Stimulated activated CD4-positive, alpha-beta T cell treated with anti-CD3 and anti-CD28 coated beads, Interleukin-2, amount 100 ng/mL, for 24 hours (primary cell): ENCODE measurements around the gene IRF8.
"Not testable (repeated sequence)": the region's sequence is repeated elsewhere in the genome, so short reads cannot be mapped to it uniquely, and the experiment has no call there.

Experiments used
- DNase-seq, 2 donors: peaks; one replicate each; pipeline ENCODE4 v3.0.0-alpha.2; 2020

The IRF8 gene

GRCh38 chr16:85940214-85940613, 41.3 kb downstream of the IRF8 start:
- DNase-seq = no peak

- no peak for DNase-seq
These were observed 43.1 kb downstream of the IRF8 start for GRCh38 chr16:85941863-85942644.

DNA sequence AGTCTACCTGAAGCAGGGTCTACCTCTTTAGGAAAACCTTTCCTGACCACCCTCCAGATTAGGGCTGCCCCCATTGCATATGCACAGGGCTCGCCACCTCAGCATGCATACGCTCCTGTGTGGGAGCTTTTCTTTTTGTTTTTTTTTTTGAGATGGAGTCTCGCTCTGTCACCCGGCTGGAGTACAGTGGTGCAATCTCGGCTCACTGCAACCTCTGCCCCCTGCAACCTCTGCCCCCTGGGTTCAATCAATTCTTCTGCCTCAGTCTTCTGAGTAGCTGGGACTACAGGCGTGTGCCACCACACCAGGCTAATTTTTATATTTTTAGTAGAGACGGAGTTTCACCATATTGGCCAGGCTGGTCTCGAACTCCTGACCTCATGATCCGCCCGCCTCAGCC, 43.7 kb downstream of the IRF8 start:
- DNase-seq = not testable (repeated sequence)

GRCh38 chr16:85943711-85944110, 44.7 kb downstream of the IRF8 start:
- no peak for DNase-seq

- no peak for DNase-seq
These were observed 45.8 kb downstream of the IRF8 start for GRCh38 chr16:85944572-85945423.

DNA sequence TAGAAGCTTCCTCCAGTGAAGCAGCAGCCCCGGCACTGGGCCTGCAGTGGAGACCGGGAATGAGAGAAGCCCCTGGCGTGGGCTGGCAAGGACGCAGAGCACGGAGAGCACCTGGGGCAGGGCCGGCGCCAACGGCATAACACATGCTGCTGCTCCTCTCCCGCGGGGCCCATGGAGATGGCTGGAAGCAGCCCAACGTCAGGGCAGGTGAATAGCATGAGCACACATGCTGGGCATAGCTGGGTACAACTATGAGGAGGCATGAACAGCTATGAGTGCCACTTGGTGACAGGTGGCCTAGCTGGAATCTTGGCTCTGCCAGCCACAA, 46.4 kb downstream of the IRF8 start:
- no peak for DNase-seq

DNA sequence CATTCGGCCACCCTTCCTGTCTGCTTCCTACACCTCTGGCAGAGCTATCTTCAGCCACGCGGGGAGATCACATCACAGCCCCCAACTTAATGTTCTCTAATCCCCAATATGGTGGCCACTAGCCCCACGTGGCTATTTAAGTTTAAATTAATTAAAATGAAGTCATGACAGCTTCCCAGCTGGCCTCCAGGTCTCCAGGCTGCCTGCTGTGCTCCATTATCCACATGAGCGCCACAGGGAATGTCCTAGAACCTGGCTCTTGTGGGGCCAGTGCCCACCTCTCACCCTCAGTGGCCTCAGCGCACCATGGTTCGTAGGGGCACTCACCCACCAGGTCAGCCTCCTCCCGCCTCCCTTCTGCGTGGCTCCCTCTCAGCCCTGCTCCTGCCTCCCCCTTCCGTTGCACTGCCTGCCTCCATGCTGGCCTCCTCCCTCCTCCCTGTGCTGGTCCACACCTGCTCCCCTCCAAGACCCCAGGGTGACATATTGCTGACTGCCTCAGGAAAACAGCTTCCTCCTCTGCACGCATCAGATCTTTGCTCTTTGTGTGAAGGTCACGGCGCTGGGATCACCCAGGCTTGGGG, 47.7 kb downstream of the IRF8 start:
- DNase-seq = no peak

GRCh38 chr16:85947230-85948137, 48.5 kb downstream of the IRF8 start:
- peak; percentile 57 to 65 for DNase-seq

GRCh38 chr16:85948138-85948509, 49.2 kb downstream of the IRF8 start:
- DNase-seq = no peak

DNA sequence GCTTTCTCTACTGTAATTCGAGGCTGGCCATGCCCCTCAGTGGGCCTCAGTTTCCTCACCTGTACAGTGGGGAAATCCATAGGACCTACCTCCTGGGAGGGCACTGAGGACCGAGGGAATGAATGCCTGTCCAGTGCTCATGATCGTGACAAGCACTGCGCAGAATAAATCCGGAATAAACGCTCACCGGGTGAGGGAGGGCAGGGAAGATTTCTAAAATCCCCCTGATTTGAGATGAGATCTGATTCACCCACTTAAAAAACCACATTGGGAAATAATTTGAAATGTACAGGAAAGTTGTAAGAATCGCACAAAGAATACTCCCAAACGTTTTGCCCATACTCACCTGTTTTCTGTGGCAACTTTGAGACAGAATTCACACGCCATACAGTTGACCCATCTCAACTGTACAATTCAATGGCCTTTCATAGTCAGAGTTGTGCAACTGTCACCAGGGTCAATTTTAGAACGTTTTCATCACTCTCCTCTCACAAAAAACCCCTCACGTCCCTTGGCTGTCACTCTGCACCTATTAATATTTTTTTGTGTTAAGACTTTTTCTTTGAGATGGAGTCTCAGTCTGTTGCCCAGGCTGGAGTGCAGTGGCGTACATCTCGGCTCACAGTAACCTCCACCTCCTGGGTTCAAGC, 49.8 kb downstream of the IRF8 start:
- no peak for DNase-seq

DNA sequence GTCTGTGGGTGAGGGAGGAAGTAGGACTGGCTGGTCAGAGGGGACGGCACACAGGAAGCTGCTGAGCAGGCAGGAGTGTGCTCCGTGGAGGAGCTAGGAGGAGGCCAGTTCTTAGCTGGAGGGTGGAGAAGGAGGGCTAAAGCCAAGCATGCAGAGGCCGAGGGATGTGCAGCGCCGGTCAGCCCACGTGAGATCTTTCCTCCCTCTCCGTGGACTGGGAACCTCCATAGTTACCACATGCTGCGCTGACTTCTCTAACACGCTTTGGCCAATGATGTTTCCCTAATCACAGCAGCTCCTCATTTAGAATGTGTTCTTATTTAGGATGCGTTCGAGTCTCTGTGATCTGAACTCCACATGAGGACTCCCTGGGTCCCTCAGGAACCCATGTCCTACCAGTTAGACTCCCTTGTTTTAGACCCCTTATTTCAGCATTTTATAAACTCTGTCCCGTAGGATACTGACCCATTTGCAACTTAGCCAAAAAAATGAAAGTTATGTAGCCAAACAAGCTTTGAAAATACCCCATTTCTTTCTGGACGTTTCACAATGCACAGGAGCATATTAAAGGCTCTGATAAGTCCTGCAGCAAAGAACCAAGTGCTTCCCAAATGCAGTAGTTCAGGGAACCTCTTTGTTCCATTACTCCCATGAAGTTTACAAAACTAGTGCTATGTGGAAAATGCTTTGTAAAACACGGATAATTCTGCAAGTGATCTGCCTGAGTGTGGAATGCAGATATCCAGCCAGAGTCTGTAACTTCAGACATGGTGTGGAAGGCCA, 51.4 kb downstream of the IRF8 start:
- no peak for DNase-seq

- DNase-seq = no peak
These were observed 53.2 kb downstream of the IRF8 start for GRCh38 chr16:85952197-85952596.

GRCh38 chr16:85952811-85953210, 53.8 kb downstream of the IRF8 start:
- no peak for DNase-seq

GRCh38 chr16:85954927-85955519, 56.1 kb downstream of the IRF8 start:
- DNase-seq = no peak

DNA sequence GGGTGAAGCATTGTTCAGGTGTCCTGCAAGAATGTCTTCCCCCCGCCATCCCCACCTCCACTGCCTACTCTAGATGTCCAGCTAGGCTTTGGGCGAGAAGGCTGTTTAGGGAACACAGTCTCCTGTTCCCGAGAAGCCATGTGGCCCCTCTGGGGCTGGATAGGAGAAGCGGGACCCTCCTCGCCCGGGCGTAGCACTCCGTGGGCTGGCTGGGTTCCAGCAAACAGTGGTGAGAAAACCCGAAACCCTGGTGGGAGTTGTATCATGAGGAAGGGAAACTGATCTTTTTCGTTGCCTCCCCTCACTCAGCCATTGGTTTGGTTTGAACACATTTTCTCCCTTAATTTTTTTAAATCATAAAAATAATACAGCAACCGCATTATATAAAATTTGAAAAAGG, 56.6 kb downstream of the IRF8 start:
- peak; percentile 41 to 59 for DNase-seq

GRCh38 chr16:85956426-85956825, 57.5 kb downstream of the IRF8 start:
- no peak for DNase-seq

- no peak for DNase-seq
These were observed 59.8 kb downstream of the IRF8 start for GRCh38 chr16:85958731-85959130.

DNA sequence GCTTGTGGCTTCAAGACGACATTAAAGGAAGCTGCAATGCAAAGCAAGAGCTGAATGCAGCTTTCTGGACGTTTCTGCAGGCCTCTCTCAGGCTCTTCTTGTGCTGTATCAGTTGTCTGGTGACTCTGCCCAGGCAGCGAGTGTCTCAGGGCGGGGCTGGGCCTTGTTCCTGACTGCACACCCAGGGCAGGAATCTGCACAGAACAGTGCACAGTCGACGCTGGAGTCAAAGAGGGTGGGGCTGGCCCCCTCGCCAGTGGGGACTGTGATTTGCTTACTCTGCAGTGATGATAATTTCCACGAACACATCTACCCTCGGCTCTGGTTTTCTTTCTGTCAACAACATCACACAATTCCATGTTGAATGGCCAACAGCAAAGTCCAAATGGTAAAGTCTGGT, 60.7 kb downstream of the IRF8 start:
- no peak for DNase-seq

- DNase-seq = no peak
These were observed 61.6 kb downstream of the IRF8 start for GRCh38 chr16:85960486-85961046.

DNA sequence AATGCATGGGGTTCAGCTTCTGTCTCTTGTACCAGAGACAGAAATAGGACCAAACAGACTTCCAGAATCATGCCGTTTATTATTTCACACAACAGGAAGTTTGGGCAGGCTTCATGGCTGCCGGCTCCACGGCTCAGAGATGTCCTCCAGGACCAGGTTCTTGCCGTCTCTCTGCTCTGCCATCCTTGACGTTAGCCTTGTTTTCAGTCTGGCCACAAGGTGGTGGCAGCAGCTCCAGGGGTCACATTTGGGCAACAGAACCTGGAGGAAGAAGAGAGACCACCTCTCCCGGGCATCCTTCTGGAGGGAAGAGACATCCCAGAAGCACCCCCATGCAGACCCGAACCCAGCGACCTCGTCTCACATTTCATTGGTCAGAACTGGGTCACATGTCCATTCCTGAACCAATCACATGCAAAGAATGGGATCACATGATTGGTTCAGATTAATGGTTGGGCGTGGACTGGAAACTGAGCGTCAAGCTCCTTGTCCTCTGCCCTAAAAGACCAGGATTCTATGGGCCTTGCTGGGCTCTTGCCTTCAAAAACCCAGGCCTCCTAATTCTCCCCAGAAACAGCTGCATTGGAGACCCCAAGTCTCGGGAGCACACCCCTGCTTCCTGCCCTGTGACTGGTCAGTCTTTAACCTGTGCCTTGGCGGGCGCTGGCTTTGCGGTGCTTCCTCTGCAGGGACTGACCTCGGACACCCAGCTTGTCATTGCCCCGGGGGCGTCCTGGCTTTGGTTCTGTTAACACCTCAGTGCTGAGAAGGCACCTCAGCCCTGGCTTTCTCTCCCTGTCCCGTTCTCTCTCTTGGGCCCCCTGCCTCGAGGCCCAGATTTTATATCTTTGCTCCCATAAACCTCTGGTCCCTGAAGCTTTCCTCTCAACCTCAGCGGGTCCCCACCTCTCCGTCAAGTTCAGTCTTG, 63.3 kb downstream of the IRF8 start:
- no peak for DNase-seq
